ENCODE measurements around the gene ISM1. TPM values are rescaled to one million over a fixed set of nuclear protein-coding genes. Genes with fewer than 3 reads are reported as not detected.

The ISM1 gene
- total and polyA plus RNA-seq, 2 of the 13 experiments (the other 11 are each of a cell fraction or from before 2014, with no cell fraction given): 0.40 to 1.4 TPM

- TF ChIP-seq TGIF2 (CRISPR knock-in tag; IDR thresholded peaks at IDR 0.05) (no peak), ZNF773 (CRISPR knock-in tag; IDR thresholded peaks at IDR 0.05; ENCODE audit: borderline replicate concordance) (no peak), HOXA3 (CRISPR knock-in tag; IDR thresholded peaks at IDR 0.05) (peak; percentile 8; the same call in 1 of the 2 replicates), FLYWCH1 (CRISPR knock-in tag; IDR thresholded peaks at IDR 0.05) (no peak), NAIF1 (CRISPR knock-in tag; IDR thresholded peaks at IDR 0.05; ENCODE audit: borderline replicate concordance) (no peak), ZNF326 (CRISPR knock-in tag; IDR thresholded peaks at IDR 0.05; ENCODE audit: borderline replicate concordance) (no peak), FOXA1 (IDR thresholded peaks at IDR 0.05) (no peak), FOXA1 (CRISPR knock-in tag; IDR thresholded peaks at IDR 0.05) (no peak), SKI (IDR thresholded peaks at IDR 0.05; ENCODE audit: partially characterized antibody) (peak; percentile 25), ZNF710 (CRISPR knock-in tag; IDR thresholded peaks at IDR 0.05; ENCODE audit: borderline replicate concordance) (0 out of 2 replicates have a peak, but pooled peaks have one; percentile 40), IKZF1 (IDR thresholded peaks at IDR 0.05) (no peak), SOX6 (IDR thresholded peaks at IDR 0.05) (no peak), SOX6 (CRISPR knock-in tag; IDR thresholded peaks at IDR 0.05) (no peak), AGO2 (optimal IDR thresholded peaks at IDR 0.05; ENCODE audit: low read depth, low read length) (no peak), UBTF (CRISPR knock-in tag; IDR thresholded peaks at IDR 0.05) (no peak), NR0B2 (CRISPR knock-in tag; IDR thresholded peaks at IDR 0.05) (no peak), AKAP8 (CRISPR knock-in tag; IDR thresholded peaks at IDR 0.05) (no peak), ZBTB7B (CRISPR knock-in tag; IDR thresholded peaks at IDR 0.05) (no peak), SMARCE1 (IDR thresholded peaks at IDR 0.05; ENCODE audit: borderline replicate concordance) (no peak), MAX (IDR thresholded peaks at IDR 0.05) (0 out of 2 replicates have a peak, but pooled peaks have one; percentile 4), ZGPAT (CRISPR knock-in tag; IDR thresholded peaks at IDR 0.05) (0 out of 2 replicates have a peak, but pooled peaks have one; percentile 12), ZFX (CRISPR knock-in tag; IDR thresholded peaks at IDR 0.05; ENCODE audit: low read depth) (no peak; the same call in 1 of the 2 replicates), ZNF414 (CRISPR knock-in tag; IDR thresholded peaks at IDR 0.05) (peak; percentile 22; the same call in 1 of the 2 replicates)
Observed at GRCh38 chr20:13337090-13337784, 116.2 kb downstream of the ISM1 start (continued).

All from HepG2 (cell line).